Heart left ventricle (tissue), 13 donors: ENCODE results near the gene ZNF35.

Source experiments
- POLR2A ChIP-seq, 2 donors: fragments of 450-650 bp; IDR thresholded peaks; one replicate each; pipeline ENCODE4 v1.6.1; 2017; ENCODE audit warnings: antibody characterized with exemption in 2 of 2, mild to moderate bottlenecking in 2 of 2, moderate library complexity in 2 of 2
- TF ChIP-seq, protein P1 (sequence below), 12 donors: fragments of 200-600 bp; sonication (generic) in 4 of 12; IDR thresholded peaks; one replicate each; pipeline versions ENCODE4 v1.5.0 to v1.8.0; 2018 to 2022; ENCODE audit warnings: antibody characterized with exemption in 12 of 12, mild to moderate bottlenecking in 5 of 12
- donor health status: ischemic (EF 13 %, LVEDD 7.1; RV severe dilation, severe dysfunction).
- donor health status: DM: no; HTN: yes; CAD: no.
- donor health status: DM: no; HTN: no; CAD: no.
- donor health status: ischemic (EF 25% LVEDD 6.9; RV normal size, moderate dysfunction).
- donor health status: ischemic (EF 25% LVEDD 5.7; RV mildly dilated, moderate dysfunction).
- donor health status: ischemic (EF 35%, LVEDD 5.7; RV mildly dilated, moderate dysfunction).
- donor health status: nonischemic (EF 11% LVEDD 7.7; RV severe dilation, severe dysfunction).
- donor health status: DM: yes; HTN: yes; CAD: no.
- donor health status: PGD.
- donor health status: ischemic (EF 29% LVEDD 5.4; RV normal size, mild dysfunction).
- donor health status: nonischemic (EF 23%, LVEDD 6.1; RV moderate dilation, normal function).

DNA sequence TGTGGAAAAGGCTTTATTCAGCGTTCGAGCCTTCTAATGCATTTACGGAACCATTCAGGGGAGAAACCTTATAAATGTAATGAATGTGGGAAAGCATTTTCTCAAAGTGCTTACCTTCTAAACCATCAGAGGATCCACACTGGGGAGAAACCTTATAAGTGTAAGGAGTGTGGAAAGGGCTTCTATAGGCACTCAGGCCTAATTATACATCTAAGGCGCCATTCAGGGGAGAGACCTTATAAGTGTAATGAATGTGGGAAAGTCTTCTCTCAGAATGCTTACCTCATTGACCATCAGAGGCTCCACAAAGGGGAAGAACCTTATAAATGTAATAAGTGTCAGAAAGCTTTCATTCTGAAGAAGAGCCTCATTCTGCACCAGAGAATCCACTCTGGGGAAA is 6.2 kb upstream of the ZNF35 start:
- TF ChIP-seq, protein P1, sequence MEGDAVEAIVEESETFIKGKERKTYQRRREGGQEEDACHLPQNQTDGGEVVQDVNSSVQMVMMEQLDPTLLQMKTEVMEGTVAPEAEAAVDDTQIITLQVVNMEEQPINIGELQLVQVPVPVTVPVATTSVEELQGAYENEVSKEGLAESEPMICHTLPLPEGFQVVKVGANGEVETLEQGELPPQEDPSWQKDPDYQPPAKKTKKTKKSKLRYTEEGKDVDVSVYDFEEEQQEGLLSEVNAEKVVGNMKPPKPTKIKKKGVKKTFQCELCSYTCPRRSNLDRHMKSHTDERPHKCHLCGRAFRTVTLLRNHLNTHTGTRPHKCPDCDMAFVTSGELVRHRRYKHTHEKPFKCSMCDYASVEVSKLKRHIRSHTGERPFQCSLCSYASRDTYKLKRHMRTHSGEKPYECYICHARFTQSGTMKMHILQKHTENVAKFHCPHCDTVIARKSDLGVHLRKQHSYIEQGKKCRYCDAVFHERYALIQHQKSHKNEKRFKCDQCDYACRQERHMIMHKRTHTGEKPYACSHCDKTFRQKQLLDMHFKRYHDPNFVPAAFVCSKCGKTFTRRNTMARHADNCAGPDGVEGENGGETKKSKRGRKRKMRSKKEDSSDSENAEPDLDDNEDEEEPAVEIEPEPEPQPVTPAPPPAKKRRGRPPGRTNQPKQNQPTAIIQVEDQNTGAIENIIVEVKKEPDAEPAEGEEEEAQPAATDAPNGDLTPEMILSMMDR (IDR thresholded peaks at IDR 0.05), result no peak
- TF ChIP-seq POLR2A (IDR thresholded peaks at IDR 0.05), result no peak
